HL-60 (cell line): Measurements from ENCODE around the gene LATS1.

Experiments used
- CTCF ChIP-seq: IDR thresholded peaks from one replicate; pipeline ENCODE4 v1.5.1; 2011; ENCODE audit warnings: low read length, control low read depth, inconsistent platforms; ENCODE audit not compliant: insufficient read depth
- GABPA ChIP-seq: IDR thresholded peaks from 2 replicates; pipeline ENCODE4 v1.6.1; 2012; ENCODE audit warnings: low read depth
- REST ChIP-seq: IDR thresholded peaks from 2 replicates; pipeline ENCODE4 v1.6.1; 2012; ENCODE audit warnings: low read depth; ENCODE audit not compliant: insufficient replicate concordance

- TF ChIP-seq REST (no peak), CTCF (no peak), GABPA (no peak)
These were observed 3.5 kb downstream of the LATS1 start for GRCh38 chr6:149714442-149714841.
